T-helper 1 cell treated with Interleukin-12 subunit alpha and Interleukin-12 subunit beta and Interleukin-4 antibody, amounts not matched to agents 30 ng/mL and 1 ng/mL, for 36 hours (primary cell): ENCODE measurements around the gene NDOR1. TPM values are rescaled to one million over a fixed set of nuclear protein-coding genes. Genes with fewer than 3 reads are reported as not detected.

Experiments
- intact Hi-C: fragments of 100-400 bp; cut with micrococcal nuclease; formaldehyde crosslinking; loops from one replicate; pipeline ENCODE4 v1.15.1; 2024
- total RNA-seq: library from RNA; stranded (reverse); gene quantifications from 2 replicates; pipeline ENCODE4 v1.2.3, GENCODE V29; 2022

The NDOR1 gene
- total RNA-seq, 1 donor from 2014 or later = 45.3 TPM

DNA sequence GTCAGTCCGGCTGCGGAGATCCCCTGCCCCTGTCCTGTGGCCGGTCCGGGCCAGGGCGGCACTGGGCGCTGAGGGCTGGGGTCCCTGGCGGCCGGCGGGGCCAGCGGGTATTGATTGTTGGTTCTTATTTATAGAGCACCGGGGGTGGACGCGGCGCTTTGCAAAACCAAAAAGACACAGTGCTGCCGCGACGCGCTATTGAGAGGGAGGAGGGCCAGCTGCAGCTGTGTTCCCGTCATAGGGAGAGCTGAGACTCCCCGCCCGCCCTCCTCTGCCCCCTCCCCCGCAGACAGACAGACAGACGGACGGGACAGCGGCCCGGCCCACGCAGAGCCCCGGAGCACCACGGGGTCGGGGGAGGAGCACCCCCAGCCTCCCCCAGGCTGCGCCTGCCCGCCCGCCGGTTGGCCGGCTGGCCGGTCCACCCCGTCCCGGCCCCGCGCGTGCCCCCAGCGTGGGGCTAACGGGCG lies 38.2 kb upstream of the NDOR1 start:
- intact Hi-C loops = no loop called here

DNA sequence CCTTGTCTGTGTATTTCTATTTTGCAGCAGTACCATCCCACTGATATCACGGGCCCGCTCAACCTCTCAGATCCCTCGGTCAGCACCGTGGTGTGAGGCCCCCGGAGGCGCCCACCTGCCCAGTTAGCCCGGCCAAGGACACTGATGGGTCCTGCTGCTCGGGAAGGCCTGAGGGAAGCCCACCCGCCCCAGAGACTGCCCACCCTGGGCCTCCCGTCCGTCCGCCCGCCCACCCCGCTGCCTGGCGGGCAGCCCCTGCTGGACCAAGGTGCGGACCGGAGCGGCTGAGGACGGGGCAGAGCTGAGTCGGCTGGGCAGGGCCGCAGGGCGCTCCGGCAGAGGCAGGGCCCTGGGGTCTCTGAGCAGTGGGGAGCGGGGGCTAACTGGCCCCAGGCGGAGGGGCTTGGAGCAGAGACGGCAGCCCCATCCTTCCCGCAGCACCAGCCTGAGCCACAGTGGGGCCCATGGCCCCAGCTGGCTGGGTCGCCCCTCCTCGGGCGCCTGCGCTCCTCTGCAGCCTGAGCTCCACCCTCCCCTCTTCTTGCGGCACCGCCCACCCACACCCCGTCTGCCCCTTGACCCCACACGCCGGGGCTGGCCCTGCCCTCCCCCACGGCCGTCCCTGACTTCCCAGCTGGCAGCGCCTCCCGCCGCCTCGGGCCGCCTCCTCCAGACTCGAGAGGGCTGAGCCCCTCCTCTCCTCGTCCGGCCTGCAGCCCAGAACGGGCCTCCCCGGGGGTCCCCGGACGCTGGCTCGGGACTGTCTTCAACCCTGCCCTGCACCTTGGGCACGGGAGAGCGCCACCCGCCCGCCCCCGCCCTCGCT lies 37.5 kb upstream of the NDOR1 start:
- intact Hi-C loops = no loop called here

DNA sequence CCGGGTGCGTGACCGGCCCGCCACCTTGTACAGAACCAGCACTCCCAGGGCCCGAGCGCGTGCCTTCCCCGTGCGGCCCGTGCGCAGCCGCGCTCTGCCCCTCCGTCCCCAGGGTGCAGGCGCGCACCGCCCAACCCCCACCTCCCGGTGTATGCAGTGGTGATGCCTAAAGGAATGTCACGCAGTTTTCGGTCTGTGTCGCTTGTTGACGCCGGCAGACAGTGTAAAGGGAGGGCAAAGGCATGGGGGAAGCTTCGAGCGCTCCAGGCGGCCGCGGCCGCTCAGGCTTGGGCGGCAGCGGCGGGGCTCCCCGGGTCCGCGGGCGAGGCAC lies 37.0 kb upstream of the NDOR1 start:
- intact Hi-C loops = no loop called here

DNA sequence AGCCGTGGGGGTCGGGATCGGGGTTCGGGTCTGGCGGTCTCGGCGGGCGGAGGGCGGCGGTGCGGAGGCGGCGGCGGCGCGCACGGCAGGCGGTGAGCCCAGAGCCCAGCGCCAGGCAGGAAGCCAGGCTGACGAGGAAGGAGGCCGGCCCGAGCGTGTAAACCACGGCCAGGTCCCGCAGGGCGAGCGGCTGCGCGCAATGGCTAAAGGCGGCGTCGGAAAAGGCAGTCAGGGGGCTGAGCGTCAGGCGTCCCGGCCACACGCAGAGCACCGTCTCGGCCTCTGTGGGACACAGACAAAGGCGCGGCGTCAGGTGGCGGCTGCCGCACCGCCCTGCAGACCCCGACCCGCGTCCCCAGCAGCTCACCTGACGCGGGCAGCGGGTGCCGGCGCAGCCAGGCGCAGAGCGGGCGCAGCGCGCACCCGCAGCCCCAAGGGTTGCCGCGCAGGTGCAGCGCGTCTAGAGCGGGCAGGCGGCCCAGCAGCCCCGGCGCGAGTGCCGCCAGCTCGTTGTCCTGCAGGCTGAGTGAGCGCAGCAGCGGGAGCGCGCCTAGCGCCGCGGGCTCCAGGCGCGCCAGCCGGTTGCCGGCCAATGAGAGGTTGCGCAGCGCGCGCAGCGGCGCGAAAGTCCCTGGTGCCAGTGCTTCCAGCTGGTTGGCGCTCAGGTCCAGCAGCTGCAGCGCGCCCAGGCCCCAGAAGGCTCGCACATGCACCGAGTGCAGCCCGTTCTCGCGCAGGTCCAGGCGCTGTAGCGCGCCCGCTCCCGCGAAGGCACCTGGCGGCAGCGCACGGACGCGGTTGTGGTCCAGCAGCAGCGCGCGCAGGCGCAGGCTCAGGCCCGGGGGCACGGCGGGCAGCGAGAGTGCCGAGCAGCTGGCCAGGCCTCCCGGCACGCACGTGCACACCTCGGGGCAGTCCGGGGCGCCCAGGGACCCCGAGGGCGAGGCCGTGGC lies 36.3 kb upstream of the NDOR1 start:
- intact Hi-C loops = no loop called here

DNA sequence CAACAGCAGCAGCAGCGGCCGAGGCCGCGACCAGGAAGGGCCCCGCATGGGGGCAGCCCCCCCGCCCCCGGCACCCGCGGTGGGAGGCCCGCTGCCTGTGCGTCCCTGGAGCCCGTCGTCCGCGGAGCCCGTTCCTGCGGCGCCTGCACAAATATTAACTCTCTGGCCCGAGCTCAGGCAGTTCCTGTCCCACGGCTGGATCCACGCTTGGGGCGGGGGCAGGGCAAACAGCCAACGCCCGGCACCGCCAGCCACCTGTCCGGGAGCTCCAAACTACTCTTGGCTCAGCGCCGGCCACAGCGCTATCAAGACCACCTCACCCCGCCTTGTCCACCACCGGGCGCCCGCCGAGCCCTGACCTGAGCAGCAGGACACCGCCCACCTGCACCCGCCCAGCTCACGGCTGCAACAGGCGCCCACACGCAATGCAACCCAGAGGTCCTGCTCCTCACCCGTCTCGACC lies 35.6 kb upstream of the NDOR1 start, which contains the start of gene LRRC26:
TSS of gene LRRC26 (minus strand) at position 156 of the 463 bp plus-strand sequence. CDS start at position 48, 108 bp downstream.
- intact Hi-C loops = no loop called here

DNA sequence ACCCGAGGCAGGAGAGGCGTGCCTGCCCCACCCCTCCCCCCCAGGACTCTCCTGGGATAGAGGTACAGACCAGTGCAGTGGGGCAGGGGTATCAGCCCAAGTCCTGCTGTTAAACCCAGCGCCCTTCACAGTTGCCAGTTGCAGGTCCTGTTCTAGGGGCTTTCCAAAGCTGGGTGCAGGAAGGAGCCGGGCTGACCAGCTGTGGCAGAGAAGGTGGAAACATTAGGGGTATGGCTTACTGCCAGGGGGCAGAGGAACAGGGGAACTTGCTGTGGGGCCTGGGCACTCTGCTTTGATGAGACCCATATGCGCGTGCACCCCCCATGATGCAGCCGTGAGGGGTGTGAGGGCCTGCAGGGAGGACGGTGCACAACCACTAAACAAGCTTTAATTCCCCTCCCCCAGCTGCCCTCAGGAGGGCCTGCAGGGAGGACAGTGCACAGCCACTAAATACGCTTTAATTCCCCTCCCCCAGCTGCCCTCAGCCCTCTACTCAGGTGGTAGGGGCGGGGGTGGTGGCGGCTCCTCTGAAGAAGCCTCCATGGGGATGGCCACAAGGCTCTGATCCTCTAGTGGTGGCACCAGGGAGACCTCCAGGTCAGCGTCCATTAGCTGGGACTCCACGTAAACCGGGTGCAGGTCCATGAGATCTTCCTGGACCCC lies 34.9 kb upstream of the NDOR1 start:
- intact Hi-C loops = no loop called here

DNA sequence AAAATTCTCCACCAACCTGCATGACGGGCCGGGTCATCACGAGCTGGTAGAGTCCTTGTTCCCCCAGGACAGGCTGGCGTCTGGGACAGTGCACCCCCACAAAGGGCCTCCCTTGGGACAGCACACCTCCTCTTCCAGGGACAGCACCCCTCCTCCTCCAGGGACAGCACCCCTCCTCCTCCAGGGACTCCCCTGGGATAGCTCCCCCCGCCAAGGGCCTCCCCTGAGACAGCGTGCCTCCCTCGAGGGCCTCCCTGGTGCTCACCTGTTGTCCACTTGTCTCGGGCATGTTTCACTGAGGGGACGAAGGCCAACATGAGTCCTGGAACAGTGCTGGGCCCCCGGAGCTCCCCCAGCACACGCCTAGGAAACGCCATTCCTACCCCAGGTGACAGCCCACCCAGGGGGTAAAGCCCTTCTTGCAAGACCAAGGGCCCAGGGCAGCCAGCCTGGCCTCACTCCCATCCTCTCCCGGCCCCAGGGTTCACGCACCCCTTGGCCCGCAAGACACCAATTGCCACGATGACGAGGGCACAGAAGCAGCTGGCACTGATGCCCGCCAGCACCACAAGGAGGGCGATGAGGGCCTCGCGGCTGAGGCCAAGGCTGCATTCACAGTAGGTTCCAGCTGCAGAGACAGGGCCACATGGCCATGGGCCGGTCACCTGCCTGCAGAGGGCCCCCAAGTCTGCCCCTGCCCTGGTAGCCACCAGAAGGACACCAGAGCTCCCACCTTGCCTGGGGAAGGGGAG lies 34.2 kb upstream of the NDOR1 start:
- intact Hi-C loops = no loop called here

DNA sequence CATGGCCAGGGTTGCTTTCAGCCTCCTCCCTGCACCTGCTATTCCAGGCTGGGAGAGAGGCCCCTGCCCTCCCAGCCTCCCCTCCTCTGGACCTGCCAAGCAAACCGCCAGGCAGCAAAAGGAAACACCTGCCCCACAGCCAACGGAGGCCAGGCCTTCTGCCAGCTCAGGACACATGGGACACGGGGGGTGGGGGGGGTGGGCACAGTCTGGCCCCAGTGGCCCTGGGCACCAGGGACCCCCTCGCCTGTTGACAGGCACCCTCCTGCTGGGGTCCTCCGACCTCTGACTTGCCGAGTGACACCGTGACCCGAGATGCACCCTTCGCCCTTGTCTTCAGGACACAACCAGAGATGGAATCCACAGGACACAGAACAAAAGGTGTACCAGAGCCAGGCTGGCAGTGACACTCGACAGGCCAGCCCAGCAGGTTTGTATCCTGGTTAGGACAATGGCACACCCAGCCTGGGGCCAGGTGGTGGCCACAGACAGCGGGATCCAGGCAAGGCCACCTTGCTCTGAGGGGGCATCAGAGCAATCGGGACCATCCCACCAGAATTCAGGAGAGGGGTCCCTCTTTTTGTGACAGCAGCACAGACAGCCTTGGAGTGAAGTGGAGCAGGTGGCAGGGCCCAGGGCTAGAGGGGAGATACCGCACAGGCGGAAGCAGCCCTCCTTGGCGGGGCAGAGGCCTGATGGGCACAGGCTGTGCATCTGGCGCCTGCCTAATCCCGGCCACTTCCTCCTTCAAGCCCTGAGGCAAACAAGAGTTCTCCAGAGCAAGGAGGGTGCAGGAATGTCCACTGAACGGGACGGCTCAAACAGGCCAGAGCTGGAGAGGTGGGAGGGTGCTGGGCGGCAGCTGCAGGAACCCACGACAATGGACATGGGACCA lies 32.4 kb upstream of the NDOR1 start:
- intact Hi-C loops = no loop called here

DNA sequence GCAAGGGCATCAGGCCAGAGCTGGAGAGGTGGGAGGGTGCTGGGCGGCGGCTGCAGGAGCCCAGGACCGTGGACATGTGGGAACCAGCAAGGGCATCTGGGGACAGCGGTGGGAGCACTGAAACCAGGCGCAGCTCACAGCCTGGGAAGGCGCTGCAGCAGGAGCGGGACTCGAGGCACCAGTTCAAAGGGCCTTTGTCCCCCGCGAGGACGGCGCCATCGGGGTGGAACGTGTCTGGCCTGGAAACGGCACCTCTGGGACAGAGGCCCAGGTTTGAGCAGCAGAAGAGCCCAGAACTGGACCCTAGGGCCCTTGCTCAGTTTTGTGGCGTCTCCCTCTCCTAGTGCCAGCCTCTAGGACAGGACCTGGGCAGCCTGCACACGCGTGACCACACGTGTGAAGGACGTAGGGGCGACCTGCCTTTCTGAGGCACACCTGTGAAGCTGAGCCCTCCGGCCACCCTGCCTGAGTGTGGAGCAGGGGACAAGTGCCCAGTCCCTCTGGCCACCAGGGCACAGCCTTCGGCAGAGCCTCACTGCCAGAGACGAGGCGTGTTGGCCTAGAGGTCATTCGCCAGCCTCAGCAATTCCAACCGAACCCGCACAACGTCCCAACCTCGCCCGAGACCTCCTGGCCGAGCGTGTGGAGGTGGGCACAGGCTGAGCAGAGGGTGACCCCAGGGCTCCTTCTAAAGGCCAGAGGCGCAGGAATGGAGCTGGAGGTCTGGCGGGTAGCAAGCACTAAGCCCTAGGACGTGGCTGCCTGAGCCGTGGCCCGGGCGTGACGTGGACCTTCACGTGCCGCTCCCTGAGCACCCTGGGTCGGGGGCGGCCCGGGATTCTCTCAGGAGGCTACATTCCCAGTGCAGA lies 31.5 kb upstream of the NDOR1 start:
- intact Hi-C loops = no loop called here

DNA sequence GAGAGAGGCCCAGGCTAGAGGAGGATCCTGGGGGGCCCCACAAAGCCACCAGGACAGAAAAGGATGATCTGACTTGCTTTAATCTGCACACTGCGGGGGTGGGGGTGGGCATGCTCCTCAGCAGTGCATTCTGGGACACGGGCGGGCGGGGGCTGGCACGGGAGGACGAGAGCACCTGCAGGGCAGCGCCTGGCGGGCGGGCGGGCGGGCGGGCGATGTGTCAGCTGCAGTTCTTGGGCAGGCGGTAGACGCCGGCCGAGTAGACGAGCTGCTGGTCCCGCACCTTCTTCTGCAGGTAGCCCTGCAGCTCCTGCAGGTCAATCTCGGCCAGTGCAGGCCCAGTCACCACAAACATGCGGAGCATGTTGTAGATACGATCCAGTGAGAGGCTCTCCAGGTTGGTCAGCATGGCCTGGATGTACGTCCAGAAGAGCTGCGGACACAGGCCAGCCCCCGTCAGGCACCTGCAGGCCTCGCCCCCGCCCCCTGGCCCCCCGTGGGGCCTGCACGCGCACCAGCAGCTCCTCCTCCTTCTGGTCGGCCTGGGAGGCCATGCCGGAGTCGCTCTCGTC lies 30.7 kb upstream of the NDOR1 start:
- intact Hi-C loops = no loop called here

DNA sequence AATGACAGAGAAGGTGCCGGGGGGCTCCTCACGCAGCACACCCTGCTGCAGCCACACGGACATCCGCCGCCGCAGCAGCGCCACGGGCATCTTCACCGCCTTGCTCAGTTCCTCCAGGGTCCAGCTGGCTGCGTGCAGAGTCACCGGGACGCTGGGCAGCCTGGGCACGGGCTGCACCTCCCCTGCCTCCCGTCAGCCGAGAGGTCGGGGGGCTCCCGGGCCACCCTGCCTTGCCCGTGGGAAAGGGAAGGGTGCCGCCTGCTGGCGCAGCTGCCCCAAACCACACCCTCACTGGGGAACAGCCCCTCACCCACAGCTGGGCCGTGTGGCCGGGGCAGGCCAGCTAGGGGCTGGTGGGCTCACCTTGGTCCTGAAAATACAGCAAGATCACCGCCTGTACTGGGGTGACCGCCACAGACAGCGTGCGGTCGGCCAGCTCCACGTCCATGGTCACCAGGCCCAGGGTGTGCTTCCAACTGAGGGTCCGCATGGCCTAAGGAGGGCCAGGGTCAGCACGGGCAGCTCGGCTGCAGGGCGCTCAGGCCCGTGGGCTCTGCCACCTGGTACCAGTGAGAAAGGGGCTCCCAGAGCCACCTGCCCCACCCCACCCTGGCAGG lies 30.0 kb upstream of the NDOR1 start:
- intact Hi-C loops = no loop called here

DNA sequence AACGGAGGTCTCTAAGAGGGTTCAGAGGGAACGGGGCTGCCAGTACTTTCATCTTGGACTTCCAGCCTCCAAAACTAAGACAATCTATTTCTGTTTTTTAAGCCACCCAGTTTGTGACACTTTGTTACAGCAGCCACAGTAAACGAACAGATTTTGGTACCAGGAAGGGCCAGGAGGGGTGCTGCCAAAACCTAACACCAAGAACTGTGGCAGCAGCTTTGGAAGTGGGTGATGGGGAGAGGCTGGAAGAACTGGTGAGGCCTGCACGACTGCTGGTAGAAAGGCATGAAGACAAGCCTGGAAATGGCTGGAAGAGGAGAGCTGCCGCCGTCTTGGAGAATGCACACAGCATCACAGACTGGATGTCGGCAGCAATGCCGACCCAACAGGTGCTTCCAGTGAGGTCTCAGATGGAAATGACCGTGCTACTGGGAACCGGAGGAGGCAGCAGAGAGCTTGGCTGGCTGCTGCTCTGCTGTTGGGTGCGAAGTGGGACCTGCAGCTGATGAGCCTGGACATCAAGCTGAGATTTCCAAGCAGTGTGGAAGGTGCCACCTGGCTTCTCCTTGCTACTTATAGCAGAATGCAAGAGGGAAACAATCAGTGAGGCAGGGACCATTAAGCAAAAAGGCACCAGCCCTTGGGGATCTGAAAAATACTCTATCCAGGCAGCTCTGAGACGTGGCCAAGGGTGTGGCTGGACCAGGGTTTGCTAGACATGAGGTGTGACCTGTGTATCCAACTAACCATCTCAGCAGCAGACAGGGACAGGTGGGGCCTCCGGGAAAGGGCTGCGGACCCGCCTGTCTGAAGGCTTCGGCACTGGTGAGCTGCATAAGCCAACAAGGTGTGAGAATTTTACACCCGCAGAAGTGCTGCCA lies 29.0 kb upstream of the NDOR1 start:
- intact Hi-C loops = no loop called here

DNA sequence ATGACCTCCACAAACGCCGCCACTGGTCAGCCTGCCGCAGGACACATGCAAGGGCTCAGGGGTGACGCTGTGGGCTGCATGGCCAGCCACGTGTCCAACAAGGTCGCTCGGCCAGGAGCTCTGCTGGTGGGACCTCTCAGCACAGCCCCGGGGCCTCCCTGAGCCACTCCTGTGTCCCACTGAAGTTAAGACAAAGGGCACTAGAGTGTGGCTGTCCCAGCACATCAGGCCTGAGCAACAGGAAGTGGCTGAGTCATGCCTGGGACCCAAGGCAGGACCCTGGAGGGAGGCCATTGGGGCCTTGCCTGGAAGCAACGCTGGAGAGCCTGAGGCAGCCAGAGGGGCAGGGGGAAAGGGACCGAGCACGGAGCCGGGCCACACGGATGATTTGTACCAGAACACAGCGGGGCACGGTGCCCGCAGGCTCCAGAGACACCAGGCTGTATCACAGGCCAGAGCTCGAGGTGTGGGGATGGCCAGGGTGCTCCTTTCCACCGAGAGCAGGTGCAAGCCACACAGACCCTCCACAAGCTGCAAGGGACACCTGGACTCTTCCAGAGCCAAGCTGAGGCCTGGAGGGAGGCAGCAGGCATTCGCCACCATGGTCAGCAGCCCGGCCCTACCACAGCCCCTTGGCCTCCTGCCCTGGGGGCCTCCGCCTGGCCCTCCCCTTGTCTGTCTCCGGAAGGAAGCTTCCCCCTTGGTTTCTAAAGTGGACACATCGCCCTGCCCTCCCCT lies 27.1 kb upstream of the NDOR1 start:
- intact Hi-C loops = no loop called here

DNA sequence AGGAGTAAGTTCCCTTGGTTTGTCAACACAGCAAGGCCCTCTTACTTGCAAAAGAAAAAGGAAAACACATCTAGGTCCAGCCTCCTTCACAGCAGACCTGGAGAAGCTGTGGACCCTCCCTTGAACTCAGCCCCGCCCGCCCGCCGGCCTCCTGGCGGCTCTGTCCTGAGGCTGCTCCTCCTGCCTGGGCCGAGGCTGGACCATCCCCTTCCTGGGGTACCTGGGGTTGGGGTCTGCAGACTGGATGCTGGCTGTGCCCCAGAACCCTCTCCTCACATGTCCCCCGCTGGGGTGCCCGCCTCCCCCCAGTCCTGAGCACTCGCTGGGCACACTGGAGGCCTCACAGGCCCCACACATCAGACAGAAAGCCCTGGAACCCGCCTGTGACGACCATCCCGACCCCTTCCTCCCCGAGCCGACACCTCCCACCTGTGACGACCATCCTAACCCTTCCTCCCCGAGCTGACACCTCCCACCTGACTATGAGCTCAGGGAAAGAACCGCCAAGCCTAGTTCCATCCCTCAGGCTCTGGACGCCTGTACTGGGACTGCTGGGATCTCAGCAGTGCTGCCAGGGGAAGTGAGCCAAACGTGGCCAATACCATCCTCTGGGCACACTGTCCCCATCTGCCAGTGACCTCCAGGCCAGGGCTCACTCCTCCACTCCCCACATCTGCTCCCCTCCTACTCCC lies 26.4 kb upstream of the NDOR1 start:
- intact Hi-C loops = no loop called here

DNA sequence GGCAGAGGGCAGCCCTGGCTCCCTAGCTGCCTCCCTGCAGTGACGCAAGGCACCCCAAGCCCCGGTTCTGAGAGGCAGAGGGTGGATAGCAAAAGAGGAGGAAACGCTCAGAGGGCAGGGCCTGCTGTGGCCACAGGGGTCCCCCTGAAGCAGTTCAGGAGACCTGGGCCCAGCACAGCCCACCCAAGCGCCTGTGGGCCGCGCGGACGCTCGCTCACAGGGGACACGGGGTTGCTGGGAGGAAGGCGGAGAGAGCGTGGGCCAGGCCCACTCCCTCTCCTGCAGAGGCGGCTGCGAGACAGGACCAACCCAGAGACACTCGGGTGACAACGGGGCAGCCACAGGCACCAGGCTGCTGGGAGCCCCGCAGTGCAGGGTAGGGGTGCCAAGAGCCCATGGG lies 25.7 kb upstream of the NDOR1 start:
- intact Hi-C loops = no loop called here

DNA sequence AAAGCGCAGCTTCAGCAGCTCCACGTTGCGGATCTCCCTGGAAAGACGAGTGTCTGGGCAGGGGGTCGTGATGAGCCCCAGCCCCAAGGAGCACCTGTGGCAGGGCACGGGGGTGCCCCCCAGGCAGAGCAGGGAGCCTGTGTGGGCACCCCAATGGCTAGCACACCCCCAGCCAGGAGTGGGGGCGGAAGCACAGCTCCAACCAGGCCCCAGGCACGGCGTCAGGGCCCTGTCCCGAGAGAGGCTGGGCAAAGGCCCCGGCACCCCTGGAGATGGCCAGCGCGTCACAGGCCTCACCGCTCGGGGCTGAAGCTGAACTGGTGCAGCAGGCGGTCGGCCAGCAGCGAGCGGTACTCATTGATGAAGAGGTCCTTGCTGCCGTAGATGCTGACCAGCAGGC lies 25.0 kb upstream of the NDOR1 start:
- intact Hi-C loops = no loop called here
